K562 (cell line): ENCODE measurements around the gene CRKL. TPM values are rescaled to one million over a fixed set of nuclear protein-coding genes. Genes with fewer than 3 reads are reported as not detected.

Source experiments
- BCOR ChIP-seq: fragments of 450-650 bp; IDR thresholded peaks from 2 replicates; pipeline ENCODE4 v1.6.1; 2016
- BHLHE40 ChIP-seq: IDR thresholded peaks from 2 replicates; pipeline ENCODE4 v1.6.1; 2011; ENCODE audit warnings: low read length, improper control_type of control experiment
- CBX2 ChIP-seq: fragments of 200-600 bp; sonication (generic); IDR thresholded peaks from one replicate; pipeline ENCODE4 v1.6.1; 2012; ENCODE audit warnings: mild to moderate bottlenecking, low read length, inconsistent platforms; ENCODE audit not compliant: insufficient read depth, poor library complexity, severe bottlenecking
- CEBPG ChIP-seq, 3 experiments: fragments of 200-800 bp in 1 of 3; sonication (Bioruptor generic) in 1 of 3; sonication (generic) in 1 of 3; formaldehyde crosslinking in 1 of 3; IDR thresholded peaks in 2 of 3; conservative IDR thresholded peaks in 1 of 3; 2 replicates each; pipeline versions ENCODE4 v1.6.1 to v1.8.0; 2016 to 2022; ENCODE audit warnings: missing compliant biosample characterization in 2 of 3, missing genetic modification characterization in 2 of 3, mild to moderate bottlenecking in 1 of 3, missing genetic modification reagents in 1 of 3
- CREBBP ChIP-seq: IDR thresholded peaks from one replicate; pipeline ENCODE4 v1.6.1; 2012; ENCODE audit warnings: low read depth, mild to moderate bottlenecking, control low read depth, inconsistent platforms, low read length
- CSDE1 ChIP-seq, 2 experiments: fragments of 450-650 bp; IDR thresholded peaks; 2 replicates each; pipeline ENCODE4 v1.6.1; 2016; ENCODE audit warnings: mild to moderate bottlenecking in 1 of 2
- DNMT1 ChIP-seq: fragments of 450-650 bp; IDR thresholded peaks from 2 replicates; pipeline ENCODE4 v1.6.1; 2016; ENCODE audit warnings: antibody characterized with exemption, mild to moderate bottlenecking
- MTA3 ChIP-seq: fragments of 450-650 bp; formaldehyde crosslinking; IDR thresholded peaks from 2 replicates; pipeline ENCODE4 v1.6.1; 2017; ENCODE audit warnings: mild to moderate bottlenecking, borderline replicate concordance
- OTX1 ChIP-seq: fragments of 450-650 bp; formaldehyde crosslinking; IDR thresholded peaks from 2 replicates; pipeline ENCODE4 v1.4.0; 2022; ENCODE audit warnings: mild to moderate bottlenecking
- RBBP5 ChIP-seq: fragments of 200-600 bp; sonication (generic); IDR thresholded peaks from 2 replicates; pipeline ENCODE4 v1.6.1; 2012; ENCODE audit warnings: borderline replicate concordance, mild to moderate bottlenecking, low read length, control low read depth, inconsistent platforms; ENCODE audit not compliant: insufficient read depth, poor library complexity, severe bottlenecking
- TCF3 ChIP-seq: sonication (generic); formaldehyde crosslinking; IDR thresholded peaks from 2 replicates; pipeline ENCODE4 v1.4.0; 2020; ENCODE audit warnings: mild to moderate bottlenecking, missing genetic modification reagents
- TEAD1 ChIP-seq, 2 experiments: fragments of 450-650 bp in 1 of 2; sonication (generic) in 1 of 2; formaldehyde crosslinking; IDR thresholded peaks; 2 replicates each; pipeline versions ENCODE4 v1.4.0 to v1.8.0; 2020 to 2022; ENCODE audit warnings: mild to moderate bottlenecking in 2 of 2, missing genetic modification reagents in 1 of 2
- TFAP4 ChIP-seq: sonication (generic); formaldehyde crosslinking; IDR thresholded peaks from 2 replicates; pipeline ENCODE4 v1.8.0; 2022; ENCODE audit warnings: missing genetic modification reagents, mild to moderate bottlenecking, moderate library complexity, borderline replicate concordance
- ZNF23 ChIP-seq: fragments of 250-450 bp; sonication (Bioruptor Pico); IDR thresholded peaks from 2 replicates; pipeline ENCODE4 v1.4.0; 2020; ENCODE audit warnings: mild to moderate bottlenecking
- ZNF324 ChIP-seq: fragments of 250-450 bp; sonication (Bioruptor Pico); IDR thresholded peaks from 2 replicates; pipeline ENCODE4 v1.4.0; 2020; ENCODE audit warnings: mild to moderate bottlenecking
- ZNF407 ChIP-seq: fragments of 450-650 bp; IDR thresholded peaks from 2 replicates; pipeline ENCODE4 v1.6.1; 2016; ENCODE audit warnings: low read depth
- ZNF589 ChIP-seq: fragments of 200-800 bp; sonication (Bioruptor generic); IDR thresholded peaks from 2 replicates; pipeline ENCODE4 v1.6.1; 2016; ENCODE audit warnings: low read depth, missing genetic modification characterization, missing compliant biosample characterization
- polyA plus RNA-seq, 8 experiments: library from polyadenylated mRNA; depleted of rRNA in 4 of 8; stranded (reverse) in 5 of 8; unstranded in 3 of 8; fragments of >200 nt; fragmentation: Nextera tagmentation in 2 of 8; fragmentation: Illumina TruSeq in 1 of 8; extraction: Ambion mirVana in 2 of 8; extraction: Trizol in 1 of 8; gene quantifications; 2 replicates each; pipeline versions ENCODE4 v1.2.1 to v1.2.3, GENCODE V29; 2011 to 2014; ENCODE audit warnings: inconsistent platforms in 1 of 8, missing spikeins in 1 of 8
- total RNA-seq, 7 experiments: library from RNA; depleted of rRNA in 6 of 7; stranded (reverse); fragments of >200 nt in 6 of 7; fragmentation: Illumina TruSeq in 2 of 7; extraction: Trizol in 2 of 7; gene quantifications; 2 replicates each; pipeline versions ENCODE4 v1.2.1 to v1.2.3, GENCODE V29; 2011 to 2021; ENCODE audit warnings: low replicate concordance in 1 of 7

The CRKL gene
- total and polyA plus RNA-seq, 9 of the 15 experiments (the other 6 are each of a cell fraction or from before 2014, with no cell fraction given) = 100 to 263 (median 124) TPM

GRCh38 chr22:20963201-20964052 is 46.2 kb downstream of the CRKL start (continued):
- no peak for TF ChIP-seq BCOR
- TF ChIP-seq TEAD1 (CRISPR knock-in tag; IDR thresholded peaks at IDR 0.05) = no peak
- TF ChIP-seq OTX1 (CRISPR knock-in tag) = no peak
- no peak for TF ChIP-seq CREBBP
- TF ChIP-seq CBX2 = no peak
- TF ChIP-seq ZNF23 = no peak
- peak; percentile 3; the same call in 1 of the 2 replicates for TF ChIP-seq BHLHE40
- no peak for TF ChIP-seq CSDE1 (IDR thresholded peaks at IDR 0.05)
- TF ChIP-seq TCF3 (CRISPR knock-in tag) = no peak
- no peak for TF ChIP-seq MTA3
- TF ChIP-seq CEBPG (CRISPR knock-in tag; IDR thresholded peaks at IDR 0.05) = no peak
- TF ChIP-seq CEBPG (tag; conservative IDR thresholded peaks at IDR 0.05 in 1 of 2, IDR thresholded peaks at IDR 0.05 in 1 of 2) = no peak
- TF ChIP-seq ZNF407 = no peak
- no peak for TF ChIP-seq DNMT1
- peak; percentile 34; the same call in 1 of the 2 replicates for TF ChIP-seq TFAP4
- TF ChIP-seq RBBP5 = no peak
- TF ChIP-seq ZNF589 (CRISPR knock-in tag) = no peak
- no peak for TF ChIP-seq ZNF324 (CRISPR knock-in tag)
